SK-N-SH treated with all-trans-retinoic acid at 6 μM for 48 hours (cell line): Measurements from ENCODE around the gene C22orf23.

Experiments
- CSDC2 ChIP-seq: fragments of 250-450 bp; sonication (Bioruptor Pico); IDR thresholded peaks from 2 replicates; pipeline ENCODE4 v1.5.0; 2020; ENCODE audit warnings: mild to moderate bottlenecking, moderate library complexity
- CSRNP3 ChIP-seq: fragments of 250-450 bp; sonication (Bioruptor Pico); IDR thresholded peaks from 2 replicates; pipeline ENCODE4 v1.5.1; 2021; ENCODE audit warnings: mild to moderate bottlenecking, moderate library complexity
- ZFP3 ChIP-seq: fragments of 250-450 bp; sonication (Bioruptor Pico); IDR thresholded peaks from 2 replicates; pipeline ENCODE4 v1.5.0; 2020; ENCODE audit warnings: mild to moderate bottlenecking, moderate library complexity
- ZFP30 ChIP-seq: fragments of 450-650 bp; formaldehyde crosslinking; IDR thresholded peaks from 2 replicates; pipeline ENCODE4 v1.5.0; 2022; ENCODE audit warnings: mild to moderate bottlenecking, moderate library complexity
- TF ChIP-seq, protein P1 (sequence below): fragments of 250-450 bp; sonication (Bioruptor Pico); IDR thresholded peaks from 2 replicates; pipeline ENCODE4 v1.8.0; 2020; ENCODE audit warnings: mild to moderate bottlenecking, moderate library complexity, borderline replicate concordance

GRCh38 chr22:37998543-37998942, 45.1 kb upstream of the C22orf23 start:
- TF ChIP-seq CSDC2 (CRISPR knock-in tag) (no peak), ZFP30 (CRISPR knock-in tag) (no peak), ZFP3 (CRISPR knock-in tag) (no peak), CSRNP3 (CRISPR knock-in tag) (no peak)
- TF ChIP-seq, protein P1, sequence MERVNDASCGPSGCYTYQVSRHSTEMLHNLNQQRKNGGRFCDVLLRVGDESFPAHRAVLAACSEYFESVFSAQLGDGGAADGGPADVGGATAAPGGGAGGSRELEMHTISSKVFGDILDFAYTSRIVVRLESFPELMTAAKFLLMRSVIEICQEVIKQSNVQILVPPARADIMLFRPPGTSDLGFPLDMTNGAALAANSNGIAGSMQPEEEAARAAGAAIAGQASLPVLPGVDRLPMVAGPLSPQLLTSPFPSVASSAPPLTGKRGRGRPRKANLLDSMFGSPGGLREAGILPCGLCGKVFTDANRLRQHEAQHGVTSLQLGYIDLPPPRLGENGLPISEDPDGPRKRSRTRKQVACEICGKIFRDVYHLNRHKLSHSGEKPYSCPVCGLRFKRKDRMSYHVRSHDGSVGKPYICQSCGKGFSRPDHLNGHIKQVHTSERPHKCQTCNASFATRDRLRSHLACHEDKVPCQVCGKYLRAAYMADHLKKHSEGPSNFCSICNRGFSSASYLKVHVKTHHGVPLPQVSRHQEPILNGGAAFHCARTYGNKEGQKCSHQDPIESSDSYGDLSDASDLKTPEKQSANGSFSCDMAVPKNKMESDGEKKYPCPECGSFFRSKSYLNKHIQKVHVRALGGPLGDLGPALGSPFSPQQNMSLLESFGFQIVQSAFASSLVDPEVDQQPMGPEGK (CRISPR knock-in tag): no peak
